ENCODE results near the gene DNAJA2.

Gene DNAJA2

GRCh38 chr16:46926470-46927225 is 46.8 kb downstream of the DNAJA2 start:
- DNase-seq = no peak

- DNase-seq = no peak
Observed at GRCh38 chr16:46924402-46924801, 49.1 kb downstream of the DNAJA2 start.

- no peak for DNase-seq
Observed at GRCh38 chr16:46923513-46924295, 49.8 kb downstream of the DNAJA2 start.

GRCh38 chr16:46922239-46922638 is 51.2 kb downstream of the DNAJA2 start:
- no peak for DNase-seq

- no peak for DNase-seq
Observed at GRCh38 chr16:46920402-46921068, 52.9 kb downstream of the DNAJA2 start.

GRCh38 chr16:46918905-46919792 is 54.3 kb downstream of the DNAJA2 start:
- DNase-seq = no peak

GRCh38 chr16:46918400-46918799 is 55.1 kb downstream of the DNAJA2 start:
- DNase-seq = no peak

GRCh38 chr16:46916980-46917379 is 56.5 kb downstream of the DNAJA2 start:
- DNase-seq = no peak

GRCh38 chr16:46915483-46916025 is 57.9 kb downstream of the DNAJA2 start:
- no peak for DNase-seq

GRCh38 chr16:46914556-46915201 is 58.8 kb downstream of the DNAJA2 start:
- no peak for DNase-seq

GRCh38 chr16:46911650-46912049 is 61.8 kb downstream of the DNAJA2 start:
- DNase-seq = no peak

- no peak for DNase-seq
Observed at GRCh38 chr16:46911038-46911437, 62.4 kb downstream of the DNAJA2 start.

GRCh38 chr16:46908540-46909372 is 64.7 kb downstream of the DNAJA2 start:
- DNase-seq = peak in 1 of 2 experiments; percentile 16

- DNase-seq = no peak
Observed at GRCh38 chr16:46907061-46907774, 66.3 kb downstream of the DNAJA2 start.

GRCh38 chr16:46906360-46907060 is 67.0 kb downstream of the DNAJA2 start:
- DNase-seq = no peak
